Measurements from ENCODE around the gene NCK2.

- TF ChIP-seq CTCF (conservative IDR thresholded peaks at IDR 0.05; ENCODE audit: low read depth, low read length) (no peak), EZH2 (IDR thresholded peaks at IDR 0.05; ENCODE audit: borderline replicate concordance, low read depth, low read length, poor library complexity, severe bottlenecking) (no peak)
These were observed 79.7 kb downstream of the NCK2 start for GRCh38 chr2:105824446-105824845.

All from A673 (cell line).